DND-41 (cell line): ENCODE measurements around the gene VCP.

Source experiments
- EZH2 ChIP-seq: IDR thresholded peaks from 3 replicates; pipeline ENCODE4 v1.6.1; 2012; ENCODE audit warnings: borderline replicate concordance, low read depth, mild to moderate bottlenecking, moderate library complexity, low read length, inconsistent platforms; ENCODE audit not compliant: severe bottlenecking
- TF ChIP-seq, protein P1 (sequence below): IDR thresholded peaks from 2 replicates; pipeline ENCODE4 v1.5.1; 2012; ENCODE audit warnings: borderline replicate concordance, low read length, moderate library complexity, mild to moderate bottlenecking; ENCODE audit not compliant: poor library complexity, severe bottlenecking; ENCODE audit errors: extremely low read depth

DNA sequence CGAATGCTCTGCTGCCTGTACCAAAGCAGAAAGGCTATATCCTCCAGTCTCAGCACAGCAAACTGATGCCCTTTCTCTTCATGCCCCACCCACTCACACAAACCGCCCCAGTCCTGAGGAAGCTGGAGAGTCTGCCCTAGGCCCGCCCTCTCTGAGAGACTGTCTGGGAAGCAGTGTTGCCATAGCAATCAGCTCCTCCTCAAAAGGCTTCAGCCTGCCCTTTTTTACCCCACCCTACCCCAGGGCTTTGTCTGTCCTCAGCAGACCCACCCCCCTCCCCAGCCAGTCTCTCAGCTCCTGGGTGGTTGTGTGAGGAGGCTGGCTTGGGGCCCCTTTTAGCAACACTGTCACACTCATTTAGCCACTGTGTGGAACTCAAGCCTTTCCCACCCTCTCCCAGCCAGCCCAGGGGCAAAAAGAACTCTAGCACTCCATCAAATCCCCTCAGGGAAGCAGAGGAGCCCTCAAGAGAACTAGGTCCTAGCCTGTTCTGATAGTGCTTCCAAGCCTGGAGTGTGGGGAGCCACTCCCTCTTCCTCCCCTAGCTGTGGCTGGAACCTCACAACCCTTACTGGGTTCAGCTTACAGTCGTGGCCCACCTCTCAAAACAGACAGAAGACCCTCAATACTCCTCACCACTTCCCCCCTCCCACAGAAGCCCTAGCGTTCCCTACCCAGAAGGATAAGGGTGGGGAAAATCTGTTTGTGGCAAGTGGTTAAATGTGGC is 41.9 kb upstream of the VCP start:
- TF ChIP-seq, protein P1, sequence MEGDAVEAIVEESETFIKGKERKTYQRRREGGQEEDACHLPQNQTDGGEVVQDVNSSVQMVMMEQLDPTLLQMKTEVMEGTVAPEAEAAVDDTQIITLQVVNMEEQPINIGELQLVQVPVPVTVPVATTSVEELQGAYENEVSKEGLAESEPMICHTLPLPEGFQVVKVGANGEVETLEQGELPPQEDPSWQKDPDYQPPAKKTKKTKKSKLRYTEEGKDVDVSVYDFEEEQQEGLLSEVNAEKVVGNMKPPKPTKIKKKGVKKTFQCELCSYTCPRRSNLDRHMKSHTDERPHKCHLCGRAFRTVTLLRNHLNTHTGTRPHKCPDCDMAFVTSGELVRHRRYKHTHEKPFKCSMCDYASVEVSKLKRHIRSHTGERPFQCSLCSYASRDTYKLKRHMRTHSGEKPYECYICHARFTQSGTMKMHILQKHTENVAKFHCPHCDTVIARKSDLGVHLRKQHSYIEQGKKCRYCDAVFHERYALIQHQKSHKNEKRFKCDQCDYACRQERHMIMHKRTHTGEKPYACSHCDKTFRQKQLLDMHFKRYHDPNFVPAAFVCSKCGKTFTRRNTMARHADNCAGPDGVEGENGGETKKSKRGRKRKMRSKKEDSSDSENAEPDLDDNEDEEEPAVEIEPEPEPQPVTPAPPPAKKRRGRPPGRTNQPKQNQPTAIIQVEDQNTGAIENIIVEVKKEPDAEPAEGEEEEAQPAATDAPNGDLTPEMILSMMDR: no peak
- TF ChIP-seq EZH2: no peak
